WTC11 (cell line): ENCODE measurements around the gene IRAK2.

Experiments
- CBFB ChIP-seq: sonication (generic); formaldehyde crosslinking; IDR thresholded peaks from 2 replicates; pipeline ENCODE4 v1.8.1; 2022; ENCODE audit warnings: mild to moderate bottlenecking, low read depth, missing genetic modification reagents
- CDX4 ChIP-seq: fragments of 250-450 bp; sonication (Bioruptor Pico); IDR thresholded peaks from 2 replicates; pipeline ENCODE4 v1.9.0; 2021; ENCODE audit warnings: moderate library complexity, mild to moderate bottlenecking, inconsistent platforms, borderline replicate concordance
- CREM ChIP-seq: sonication (generic); formaldehyde crosslinking; IDR thresholded peaks from 2 replicates; pipeline ENCODE4 v1.8.1; 2022; ENCODE audit warnings: mild to moderate bottlenecking, missing genetic modification reagents, moderate library complexity
- CTCF ChIP-seq: fragments of 200-600 bp; IDR thresholded peaks from 2 replicates; pipeline ENCODE4 v1.8.0; 2022; ENCODE audit warnings: antibody characterized with exemption
- E2F1 ChIP-seq: sonication (generic); formaldehyde crosslinking; IDR thresholded peaks from 2 replicates; pipeline ENCODE4 v1.8.0; 2022; ENCODE audit warnings: mild to moderate bottlenecking, missing genetic modification reagents
- FOXP1 ChIP-seq: sonication (generic); formaldehyde crosslinking; IDR thresholded peaks from 2 replicates; pipeline ENCODE4 v1.8.0; 2022; ENCODE audit warnings: missing genetic modification reagents, mild to moderate bottlenecking, moderate library complexity, borderline replicate concordance
- GABPB1 ChIP-seq: sonication (generic); formaldehyde crosslinking; IDR thresholded peaks from 2 replicates; pipeline ENCODE4 v1.8.1; 2023; ENCODE audit warnings: mild to moderate bottlenecking, missing genetic modification reagents
- KAT7 ChIP-seq: sonication (generic); formaldehyde crosslinking; IDR thresholded peaks from 2 replicates; pipeline ENCODE4 v1.8.1; 2023; ENCODE audit warnings: missing genetic modification reagents, mild to moderate bottlenecking, borderline replicate concordance
- MAX ChIP-seq: sonication (generic); formaldehyde crosslinking; IDR thresholded peaks from 2 replicates; pipeline ENCODE4 v1.8.0; 2022; ENCODE audit warnings: mild to moderate bottlenecking, missing genetic modification reagents
- MXD4 ChIP-seq: fragments of 250-450 bp; sonication (Bioruptor Pico); IDR thresholded peaks from 2 replicates; pipeline ENCODE4 v1.8.0; 2021; ENCODE audit warnings: mild to moderate bottlenecking, moderate library complexity, borderline replicate concordance
- SP1 ChIP-seq: sonication (generic); formaldehyde crosslinking; conservative IDR thresholded peaks from 2 replicates; pipeline ENCODE4 v1.8.1; 2022; ENCODE audit warnings: missing genetic modification reagents

GRCh38 chr3:10164546-10165393 is at the start of gene IRAK2:
- TF ChIP-seq GABPB1 (no peak), FOXP1 (CRISPR knock-in tag) (no peak), MAX (CRISPR knock-in tag) (peak; percentile 77), CTCF (peak; percentile 91), SP1 (CRISPR knock-in tag) (peak; percentile 49; the same call in 1 of the 2 replicates), KAT7 (CRISPR knock-in tag) (0 out of 2 replicates have a peak, but pooled peaks have one; percentile 85), MXD4 (no peak), CREM (CRISPR knock-in tag) (no peak), E2F1 (CRISPR knock-in tag) (peak; percentile 63; the same call in 1 of the 2 replicates), CBFB (CRISPR knock-in tag) (no peak), CDX4 (no peak)
